Frontal cortex (tissue), 1 donor: Measurements from ENCODE around the gene IL11. TPM values are rescaled to one million over a fixed set of nuclear protein-coding genes. Genes with fewer than 3 reads are reported as not detected.

Experiments used
- total RNA-seq: library from RNA; depleted of rRNA; stranded (reverse); fragments of >200 nt; gene quantifications from one replicate; pipeline ENCODE4 v1.2.3, GENCODE V29; 2014

The IL11 gene
- total RNA-seq, 1 donor from 2014 or later = 0.41 TPM

Other genes with a start within 250 kb of the IL11 start
- 2.4 TPM for gene TNNT1, start 221.3 kb downstream of the IL11 start, total RNA-seq
- gene TNNI3, start 212.7 kb downstream of the IL11 start, total RNA-seq = 0.41 TPM
- gene DNAAF3, start 203.8 kb downstream of the IL11 start, total RNA-seq = not detected
- gene SYT5, start 190.2 kb downstream of the IL11 start, total RNA-seq = 33.0 TPM
- 0.41 TPM for gene PTPRH, start 161.0 kb downstream of the IL11 start, total RNA-seq
- gene TMEM86B, start 141.7 kb downstream of the IL11 start, total RNA-seq = 0.82 TPM
- 11.0 TPM for gene PPP6R1, start 111.4 kb downstream of the IL11 start, total RNA-seq
- 28.9 TPM for gene HSPBP1, start 90.4 kb downstream of the IL11 start, total RNA-seq
- 81.1 TPM for gene BRSK1, start 86.5 kb downstream of the IL11 start, total RNA-seq
- not detected for gene TMEM150B, start 45.1 kb downstream of the IL11 start, total RNA-seq
- 5.7 TPM for gene KMT5C, start 30.6 kb downstream of the IL11 start, total RNA-seq
- gene COX6B2, start 15.7 kb downstream of the IL11 start, total RNA-seq = under 0.01 TPM
- gene GARIN5B, start 7.2 kb downstream of the IL11 start, total RNA-seq = not detected
- gene TMEM190, start 6.4 kb upstream of the IL11 start, total RNA-seq = not detected
- gene TMEM238, start 13.8 kb upstream of the IL11 start, total RNA-seq = 0.41 TPM
- gene RPL28, start 15.5 kb upstream of the IL11 start, total RNA-seq = 112 TPM
- gene UBE2S, start 37.3 kb upstream of the IL11 start, total RNA-seq = 28.9 TPM
- gene SHISA7, start 72.8 kb upstream of the IL11 start, total RNA-seq = 4.5 TPM
- gene ISOC2, start 91.2 kb upstream of the IL11 start, total RNA-seq = 12.2 TPM
- gene C19orf85, start 94.3 kb upstream of the IL11 start, total RNA-seq = not detected
- 0.41 TPM for gene ZNF628, start 106.2 kb upstream of the IL11 start, total RNA-seq
- gene NAT14, start 114.7 kb upstream of the IL11 start, total RNA-seq = 18.8 TPM
- gene SSC5D, start 118.0 kb upstream of the IL11 start, total RNA-seq = under 0.01 TPM
- gene SBK2, start 166.7 kb upstream of the IL11 start, total RNA-seq = 0.41 TPM
- gene SBK3, start 175.1 kb upstream of the IL11 start, total RNA-seq = not detected
- gene ZNF579, start 210.4 kb upstream of the IL11 start, total RNA-seq = 3.7 TPM
- gene FIZ1, start 229.1 kb upstream of the IL11 start, total RNA-seq = 3.3 TPM
- gene ZNF524, start 229.8 kb upstream of the IL11 start, total RNA-seq = 2.9 TPM
- 1.2 TPM for gene ZNF865, start 235.2 kb upstream of the IL11 start, total RNA-seq